SK-N-SH treated with all-trans-retinoic acid at 6 μM for 48 hours (cell line): ENCODE data around the gene LINGO3.

Source experiments
- PATZ1 ChIP-seq: fragments of 250-450 bp; sonication (Bioruptor Pico); IDR thresholded peaks from 2 replicates; pipeline ENCODE4 v1.8.0; 2020; ENCODE audit warnings: mild to moderate bottlenecking, moderate library complexity, borderline replicate concordance
- TOX ChIP-seq: fragments of 250-450 bp; sonication (Bioruptor Pico); IDR thresholded peaks from 2 replicates; pipeline ENCODE4 v1.8.0; 2021; ENCODE audit warnings: mild to moderate bottlenecking, moderate library complexity, borderline replicate concordance
- ZFP3 ChIP-seq: fragments of 250-450 bp; sonication (Bioruptor Pico); IDR thresholded peaks from 2 replicates; pipeline ENCODE4 v1.5.0; 2020; ENCODE audit warnings: mild to moderate bottlenecking, moderate library complexity

GRCh38 chr19:2302319-2303210, 5.4 kb downstream of the LINGO3 start:
- TF ChIP-seq PATZ1 (CRISPR knock-in tag) (no peak), ZFP3 (CRISPR knock-in tag) (no peak), TOX (CRISPR knock-in tag) (no peak)
